Measurements from ENCODE around the gene EPGN. TPM values are rescaled to one million over a fixed set of nuclear protein-coding genes. Genes with fewer than 3 reads are reported as not detected.

EPGN gene
- total RNA-seq, 1 donor from 2014 or later, result 0.54 TPM

DNA sequence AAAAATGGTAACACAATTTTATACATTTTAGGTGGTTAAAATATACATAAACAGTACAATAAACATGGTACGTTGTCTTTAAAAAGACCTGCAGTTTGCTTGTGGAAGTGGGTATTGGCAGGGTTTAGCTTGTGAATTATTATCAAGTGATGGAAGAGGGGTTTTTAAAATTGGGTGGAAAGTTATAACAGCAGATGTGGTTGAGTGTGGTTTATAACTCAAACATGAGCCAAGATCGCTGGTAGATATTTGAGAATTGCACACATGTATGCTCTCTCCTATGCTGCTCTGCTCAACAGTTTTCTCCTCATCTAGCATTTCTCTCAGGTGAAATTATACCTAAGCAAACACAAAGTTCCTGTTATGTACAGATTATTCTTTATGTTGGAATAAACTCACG is 14.0 kb downstream of the EPGN start:
- Histone ChIP-seq H3K4me1 (ENCODE audit: insufficient read depth, low read length) (peaks cover 4% of the 10 kb centered on the region), H3K4me2 (ENCODE audit: low read length) (no peak overlapping the region), H3K9ac (ENCODE audit: low read length) (no peak overlapping the region), H4K20me1 (ENCODE audit: insufficient read depth, low read length) (no peaks in the 10 kb centered on the region), H2AFZ (ENCODE audit: low read depth, low read length) (no peak overlapping the region), H3K27me3 (ENCODE audit: insufficient read depth, low read length) (no peaks in the 10 kb centered on the region), H3K27ac (ENCODE audit: low read depth, low read length) (no peak overlapping the region), H3K9me3 (ENCODE audit: insufficient read depth, low read depth, low read length) (no peaks in the 10 kb centered on the region), H3K79me2 (ENCODE audit: insufficient read depth, low read length) (no peaks in the 10 kb centered on the region), H3K4me3 (ENCODE audit: insufficient read depth, low read depth, low read length) (no peak overlapping the region), H3K36me3 (ENCODE audit: insufficient read depth, low read length) (no peaks in the 10 kb centered on the region)
- peaks cover 11% of the 10 kb centered on the region for H3K4me1 Mint-ChIP-seq (ENCODE audit: low read depth, unreplicated experiment)
- H3K4me3 Mint-ChIP-seq (ENCODE audit: unreplicated experiment), result no peak overlapping the region
- FAIRE-seq (no peak), DNase-seq (ENCODE audit: low read depth) (no peak)
- H3K27me3 Mint-ChIP-seq (ENCODE audit: low read depth, unreplicated experiment), result peaks cover 6% of the 10 kb centered on the region
- no peaks in the 10 kb centered on the region for H3K9me3 Mint-ChIP-seq (ENCODE audit: unreplicated experiment)
- no peaks in the 10 kb centered on the region for H3K36me3 Mint-ChIP-seq (ENCODE audit: low read depth, unreplicated experiment)
- TF ChIP-seq EZH2 (IDR thresholded peaks at IDR 0.05; ENCODE audit: insufficient read depth, low read length), result no peak
- TF ChIP-seq, protein P1, sequence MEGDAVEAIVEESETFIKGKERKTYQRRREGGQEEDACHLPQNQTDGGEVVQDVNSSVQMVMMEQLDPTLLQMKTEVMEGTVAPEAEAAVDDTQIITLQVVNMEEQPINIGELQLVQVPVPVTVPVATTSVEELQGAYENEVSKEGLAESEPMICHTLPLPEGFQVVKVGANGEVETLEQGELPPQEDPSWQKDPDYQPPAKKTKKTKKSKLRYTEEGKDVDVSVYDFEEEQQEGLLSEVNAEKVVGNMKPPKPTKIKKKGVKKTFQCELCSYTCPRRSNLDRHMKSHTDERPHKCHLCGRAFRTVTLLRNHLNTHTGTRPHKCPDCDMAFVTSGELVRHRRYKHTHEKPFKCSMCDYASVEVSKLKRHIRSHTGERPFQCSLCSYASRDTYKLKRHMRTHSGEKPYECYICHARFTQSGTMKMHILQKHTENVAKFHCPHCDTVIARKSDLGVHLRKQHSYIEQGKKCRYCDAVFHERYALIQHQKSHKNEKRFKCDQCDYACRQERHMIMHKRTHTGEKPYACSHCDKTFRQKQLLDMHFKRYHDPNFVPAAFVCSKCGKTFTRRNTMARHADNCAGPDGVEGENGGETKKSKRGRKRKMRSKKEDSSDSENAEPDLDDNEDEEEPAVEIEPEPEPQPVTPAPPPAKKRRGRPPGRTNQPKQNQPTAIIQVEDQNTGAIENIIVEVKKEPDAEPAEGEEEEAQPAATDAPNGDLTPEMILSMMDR (IDR thresholded peaks at IDR 0.05; ENCODE audit: insufficient read depth, low read depth, low read length), result no peak
- H3K27ac Mint-ChIP-seq (ENCODE audit: unreplicated experiment), result no peak overlapping the region

DNA sequence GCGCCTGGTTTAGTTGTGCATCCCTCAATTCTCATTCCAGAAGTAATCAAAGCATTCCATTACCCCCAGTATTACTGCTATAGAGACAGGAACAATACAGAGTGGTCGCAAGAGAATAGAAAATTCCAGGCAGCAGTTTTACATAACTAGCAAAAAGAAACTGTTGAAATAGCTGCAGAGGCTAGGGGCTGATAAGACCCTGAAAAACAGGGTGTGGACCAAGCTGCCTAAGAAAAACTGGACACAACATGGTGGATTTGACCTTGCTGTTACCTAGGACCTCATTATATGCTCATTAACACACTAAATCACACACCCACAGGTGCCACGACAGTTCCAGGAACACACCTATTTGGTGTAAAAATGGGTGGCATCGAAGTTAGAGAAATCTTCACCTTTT is 15.4 kb downstream of the EPGN start:
- no peak overlapping the region for H3K9ac ChIP-seq (ENCODE audit: low read length)
- DNase-seq (ENCODE audit: low read depth), result no peak
- no peaks in the 10 kb centered on the region for H3K9me3 ChIP-seq (ENCODE audit: insufficient read depth, low read depth, low read length)
- H3K4me1 ChIP-seq (ENCODE audit: insufficient read depth, low read length), result peaks cover 4% of the 10 kb centered on the region
- no peaks in the 10 kb centered on the region for H3K79me2 ChIP-seq (ENCODE audit: insufficient read depth, low read length)
- Mint-ChIP-seq H3K27me3 (ENCODE audit: low read depth, unreplicated experiment) (peaks cover 6% of the 10 kb centered on the region), H3K4me1 (ENCODE audit: low read depth, unreplicated experiment) (peaks cover 11% of the 10 kb centered on the region), H3K36me3 (ENCODE audit: low read depth, unreplicated experiment) (no peaks in the 10 kb centered on the region), H3K27ac (ENCODE audit: unreplicated experiment) (no peak overlapping the region), H3K4me3 (ENCODE audit: unreplicated experiment) (no peak overlapping the region), H3K9me3 (ENCODE audit: unreplicated experiment) (no peaks in the 10 kb centered on the region)
- H3K36me3 ChIP-seq (ENCODE audit: insufficient read depth, low read length), result no peaks in the 10 kb centered on the region
- H3K27ac ChIP-seq (ENCODE audit: low read depth, low read length), result no peak overlapping the region
- no peaks in the 10 kb centered on the region for H3K27me3 ChIP-seq (ENCODE audit: insufficient read depth, low read length)
- no peak for FAIRE-seq
- no peak overlapping the region for H2AFZ ChIP-seq (ENCODE audit: low read depth, low read length)
- H4K20me1 ChIP-seq (ENCODE audit: insufficient read depth, low read length), result no peaks in the 10 kb centered on the region
- no peak overlapping the region for H3K4me2 ChIP-seq (ENCODE audit: low read length)
- no peak for TF ChIP-seq EZH2 (IDR thresholded peaks at IDR 0.05; ENCODE audit: insufficient read depth, low read length)
- TF ChIP-seq, protein P1 (IDR thresholded peaks at IDR 0.05; ENCODE audit: insufficient read depth, low read depth, low read length), result no peak
- H3K4me3 ChIP-seq (ENCODE audit: insufficient read depth, low read depth, low read length), result no peak overlapping the region

DNA sequence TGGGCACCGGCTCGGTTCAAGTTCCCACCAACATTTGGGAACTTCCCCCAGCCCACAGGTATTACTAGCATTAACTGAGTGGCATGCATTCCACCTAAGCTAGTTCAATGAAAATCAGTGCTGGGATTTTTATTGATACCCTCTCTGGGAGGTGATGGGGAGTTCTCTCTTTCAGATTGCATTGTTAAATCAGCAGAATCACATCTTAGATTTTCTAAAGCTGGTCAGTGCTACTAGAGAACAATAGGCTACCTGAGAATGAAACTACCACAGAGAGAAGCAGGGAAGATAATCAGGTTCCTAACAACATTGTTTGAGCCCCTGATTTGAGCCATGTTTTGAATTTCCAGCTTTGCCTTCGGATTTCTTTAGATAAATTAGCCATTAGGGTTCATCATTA is 16.0 kb downstream of the EPGN start:
- H3K27ac Mint-ChIP-seq (ENCODE audit: unreplicated experiment), result no peak overlapping the region
- H3K27me3 Mint-ChIP-seq (ENCODE audit: low read depth, unreplicated experiment), result peaks cover 6% of the 10 kb centered on the region
- no peak for TF ChIP-seq EZH2 (IDR thresholded peaks at IDR 0.05; ENCODE audit: insufficient read depth, low read length)
- TF ChIP-seq, protein P1 (IDR thresholded peaks at IDR 0.05; ENCODE audit: insufficient read depth, low read depth, low read length), result no peak
- Histone ChIP-seq H3K27ac (ENCODE audit: low read depth, low read length) (no peak overlapping the region), H3K4me2 (ENCODE audit: low read length) (no peak overlapping the region), H3K36me3 (ENCODE audit: insufficient read depth, low read length) (no peaks in the 10 kb centered on the region), H3K27me3 (ENCODE audit: insufficient read depth, low read length) (no peaks in the 10 kb centered on the region), H3K79me2 (ENCODE audit: insufficient read depth, low read length) (no peaks in the 10 kb centered on the region), H2AFZ (ENCODE audit: low read depth, low read length) (no peak overlapping the region), H3K4me1 (ENCODE audit: insufficient read depth, low read length) (peaks cover 4% of the 10 kb centered on the region), H4K20me1 (ENCODE audit: insufficient read depth, low read length) (no peaks in the 10 kb centered on the region), H3K4me3 (ENCODE audit: insufficient read depth, low read depth, low read length) (no peak overlapping the region), H3K9me3 (ENCODE audit: insufficient read depth, low read depth, low read length) (no peaks in the 10 kb centered on the region), H3K9ac (ENCODE audit: low read length) (no peak overlapping the region)
- no peaks in the 10 kb centered on the region for H3K36me3 Mint-ChIP-seq (ENCODE audit: low read depth, unreplicated experiment)
- H3K4me1 Mint-ChIP-seq (ENCODE audit: low read depth, unreplicated experiment), result peaks cover 11% of the 10 kb centered on the region
- no peak overlapping the region for H3K4me3 Mint-ChIP-seq (ENCODE audit: unreplicated experiment)
- no peak for FAIRE-seq
- DNase-seq (ENCODE audit: low read depth), result no peak
- H3K9me3 Mint-ChIP-seq (ENCODE audit: unreplicated experiment), result no peaks in the 10 kb centered on the region

All from astrocyte (in vitro differentiated cells and primary cell).